Peyer's patch (tissue), 4 donors: Measurements from ENCODE around the gene NDUFA13.

ENCODE experiments used
- POLR2A ChIP-seq, 2 donors: fragments of 450-650 bp; IDR thresholded peaks; one replicate each; pipeline ENCODE4 v1.5.1; 2017; ENCODE audit warnings: antibody characterized with exemption in 2 of 2, mild to moderate bottlenecking in 2 of 2, moderate library complexity in 2 of 2
- TF ChIP-seq, protein P1 (sequence below), 6 experiments: fragments of 450-650 bp in 4 of 6; fragments of 200-600 bp in 2 of 6; sonication (generic) in 1 of 6; IDR thresholded peaks; one replicate each; pipeline ENCODE4 v1.5.1; 2017 to 2019; ENCODE audit warnings: antibody characterized with exemption in 6 of 6, mild to moderate bottlenecking in 3 of 6, moderate library complexity in 1 of 6

DNA sequence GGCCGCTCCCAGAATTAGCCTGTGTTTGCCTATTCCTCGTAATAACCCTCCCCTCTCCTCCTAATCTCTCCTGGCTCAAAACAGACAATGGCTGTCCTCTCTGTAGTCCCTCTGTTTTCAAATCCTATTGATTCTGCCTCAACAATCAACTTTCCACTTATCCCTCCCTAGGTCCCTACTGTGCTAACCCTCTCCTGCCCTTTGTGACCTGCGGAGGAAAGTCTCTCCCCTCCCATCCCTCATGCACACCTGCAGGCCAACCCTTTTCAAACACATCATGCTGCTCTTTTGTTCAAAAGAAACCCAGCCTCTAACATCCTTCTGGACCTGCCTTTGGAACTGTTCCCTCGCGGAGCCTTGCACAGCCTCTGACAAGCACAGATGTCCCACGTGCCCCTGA lies 59.4 kb downstream of the NDUFA13 start:
- TF ChIP-seq, protein P1, sequence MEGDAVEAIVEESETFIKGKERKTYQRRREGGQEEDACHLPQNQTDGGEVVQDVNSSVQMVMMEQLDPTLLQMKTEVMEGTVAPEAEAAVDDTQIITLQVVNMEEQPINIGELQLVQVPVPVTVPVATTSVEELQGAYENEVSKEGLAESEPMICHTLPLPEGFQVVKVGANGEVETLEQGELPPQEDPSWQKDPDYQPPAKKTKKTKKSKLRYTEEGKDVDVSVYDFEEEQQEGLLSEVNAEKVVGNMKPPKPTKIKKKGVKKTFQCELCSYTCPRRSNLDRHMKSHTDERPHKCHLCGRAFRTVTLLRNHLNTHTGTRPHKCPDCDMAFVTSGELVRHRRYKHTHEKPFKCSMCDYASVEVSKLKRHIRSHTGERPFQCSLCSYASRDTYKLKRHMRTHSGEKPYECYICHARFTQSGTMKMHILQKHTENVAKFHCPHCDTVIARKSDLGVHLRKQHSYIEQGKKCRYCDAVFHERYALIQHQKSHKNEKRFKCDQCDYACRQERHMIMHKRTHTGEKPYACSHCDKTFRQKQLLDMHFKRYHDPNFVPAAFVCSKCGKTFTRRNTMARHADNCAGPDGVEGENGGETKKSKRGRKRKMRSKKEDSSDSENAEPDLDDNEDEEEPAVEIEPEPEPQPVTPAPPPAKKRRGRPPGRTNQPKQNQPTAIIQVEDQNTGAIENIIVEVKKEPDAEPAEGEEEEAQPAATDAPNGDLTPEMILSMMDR (IDR thresholded peaks at IDR 0.05), result no peak
- no peak for TF ChIP-seq POLR2A (IDR thresholded peaks at IDR 0.05)
